ENCODE results near the gene DMC1.

DMC1 gene

DNA sequence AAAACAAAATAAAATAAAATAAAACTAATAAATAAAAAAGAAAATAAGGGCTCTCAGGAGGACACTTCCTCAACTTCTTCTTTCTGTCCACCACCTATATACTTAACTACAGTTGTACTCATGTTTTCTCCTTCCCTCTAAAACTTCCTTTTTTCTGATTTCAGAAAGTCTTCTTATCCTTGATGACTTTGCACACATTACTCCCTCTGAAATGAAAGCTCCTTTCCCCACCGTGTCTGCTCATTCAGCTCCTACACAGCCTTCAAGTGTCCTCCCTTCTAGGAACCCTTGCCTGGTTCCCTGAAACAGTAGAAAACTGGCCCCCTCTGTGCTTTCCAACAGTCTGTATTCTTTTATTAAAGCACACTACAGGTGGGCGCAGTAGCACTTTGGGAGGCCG, 45.6 kb downstream of the DMC1 start:
- H3K4me3 ChIP-seq (replicated peaks; ENCODE audit: low read depth, low read length): no peak overlapping the region
- TF ChIP-seq CTCF (IDR thresholded peaks at IDR 0.05; ENCODE audit: low read length, missing control alignments): no peak

GRCh38 chr22:38523479-38523878, 46.5 kb downstream of the DMC1 start:
- no peak for TF ChIP-seq CTCF (IDR thresholded peaks at IDR 0.05; ENCODE audit: low read length, missing control alignments)
- DNase-seq (ENCODE audit: low read depth): no peak
- H3K4me3 ChIP-seq (replicated peaks; ENCODE audit: low read depth, low read length): no peak overlapping the region

More for the DNA sequence above, 45.6 kb downstream of the DMC1 start:
- no peak for DNase-seq (ENCODE audit: low read depth)

DNA sequence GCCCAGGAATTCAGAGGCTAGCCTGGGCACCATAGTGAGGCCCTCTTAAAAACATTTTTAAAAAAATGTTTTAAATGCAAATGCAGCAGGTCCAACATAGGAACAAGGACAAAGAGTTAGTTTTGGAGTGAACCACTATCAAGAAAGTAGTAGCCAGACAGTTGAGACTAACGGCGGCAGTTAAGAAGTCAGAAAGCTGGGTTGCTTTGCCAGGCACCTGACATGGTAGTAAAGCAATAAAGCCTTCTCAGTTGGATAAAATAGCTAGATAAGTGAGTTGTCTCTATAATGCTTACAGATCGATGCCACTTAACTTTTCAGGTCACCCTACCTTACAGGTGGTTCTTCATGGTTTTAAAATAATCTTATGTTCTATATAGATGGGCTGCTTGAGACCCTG, 47.0 kb downstream of the DMC1 start:
- H3K4me3 ChIP-seq (replicated peaks; ENCODE audit: low read depth, low read length): no peak overlapping the region
- TF ChIP-seq CTCF (IDR thresholded peaks at IDR 0.05; ENCODE audit: low read length, missing control alignments): no peak
- DNase-seq (ENCODE audit: low read depth): no peak

GRCh38 chr22:38519453-38520250, 50.3 kb downstream of the DMC1 start:
- no peak for DNase-seq (ENCODE audit: low read depth)
- no peak for TF ChIP-seq CTCF (IDR thresholded peaks at IDR 0.05; ENCODE audit: low read length, missing control alignments)
- no peak overlapping the region for H3K4me3 ChIP-seq (replicated peaks; ENCODE audit: low read depth, low read length)

- no peak overlapping the region for H3K4me3 ChIP-seq (replicated peaks; ENCODE audit: low read depth, low read length)
- TF ChIP-seq CTCF (IDR thresholded peaks at IDR 0.05; ENCODE audit: low read length, missing control alignments): no peak
- DNase-seq (ENCODE audit: low read depth): no peak
Measured at GRCh38 chr22:38518620-38519019, 51.4 kb downstream of the DMC1 start.

DNA sequence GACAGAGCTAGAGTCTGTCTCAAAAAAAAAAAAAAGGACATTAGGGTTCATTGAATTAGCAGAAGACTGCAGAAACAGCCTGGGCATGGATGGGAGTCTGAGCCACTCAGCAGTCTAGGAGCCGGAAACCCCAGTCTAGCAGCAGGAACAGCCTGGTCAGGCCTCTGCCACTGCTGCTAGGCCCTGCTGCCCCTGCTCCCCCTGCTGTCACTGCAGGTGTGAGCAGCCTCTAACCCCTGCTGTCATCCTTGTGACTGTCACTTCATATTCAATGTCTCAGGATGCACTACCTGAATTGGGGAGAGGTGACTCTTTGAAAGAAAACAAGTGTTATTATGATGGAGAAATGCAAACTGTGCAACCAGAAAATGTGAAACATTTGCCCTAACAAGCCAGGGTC, 56.9 kb downstream of the DMC1 start:
- TF ChIP-seq CTCF (IDR thresholded peaks at IDR 0.05; ENCODE audit: low read length, missing control alignments): no peak
- no peak overlapping the region for H3K4me3 ChIP-seq (replicated peaks; ENCODE audit: low read depth, low read length)
- no peak for DNase-seq (ENCODE audit: low read depth)

DNA sequence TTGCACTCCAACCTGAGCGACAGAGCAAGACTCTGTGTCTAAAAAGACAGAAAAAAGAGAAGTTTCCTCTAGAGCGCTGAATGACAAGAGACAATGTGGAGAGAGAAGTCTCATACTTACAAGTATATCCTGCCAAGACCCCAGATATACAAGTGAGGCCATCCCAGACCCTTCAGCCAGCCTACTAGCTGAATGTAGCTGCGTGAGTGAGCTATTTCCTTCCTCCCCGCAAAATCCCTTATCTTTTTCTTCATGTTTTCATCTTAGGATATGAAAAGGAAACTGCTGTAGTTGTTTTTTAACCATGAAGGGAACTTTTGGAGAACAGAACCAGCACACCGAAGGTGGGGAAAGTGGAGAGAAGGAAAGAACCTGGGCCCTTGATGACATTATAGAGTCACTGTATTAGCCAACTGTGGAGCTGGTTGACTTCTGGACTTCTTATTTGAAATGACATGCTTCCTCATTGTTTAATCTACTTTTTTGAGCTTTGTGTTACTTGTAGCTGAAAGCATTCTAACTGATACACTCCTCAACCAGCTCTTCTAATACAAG, 59.5 kb downstream of the DMC1 start:
- DNase-seq (ENCODE audit: low read depth): no peak
- TF ChIP-seq CTCF (IDR thresholded peaks at IDR 0.05; ENCODE audit: low read length, missing control alignments): no peak
- no peak overlapping the region for H3K4me3 ChIP-seq (replicated peaks; ENCODE audit: low read depth, low read length)

All from fibroblast of pulmonary artery (primary cell).